Measurements from ENCODE around the gene HSPA12B.

The HSPA12B gene

DNA sequence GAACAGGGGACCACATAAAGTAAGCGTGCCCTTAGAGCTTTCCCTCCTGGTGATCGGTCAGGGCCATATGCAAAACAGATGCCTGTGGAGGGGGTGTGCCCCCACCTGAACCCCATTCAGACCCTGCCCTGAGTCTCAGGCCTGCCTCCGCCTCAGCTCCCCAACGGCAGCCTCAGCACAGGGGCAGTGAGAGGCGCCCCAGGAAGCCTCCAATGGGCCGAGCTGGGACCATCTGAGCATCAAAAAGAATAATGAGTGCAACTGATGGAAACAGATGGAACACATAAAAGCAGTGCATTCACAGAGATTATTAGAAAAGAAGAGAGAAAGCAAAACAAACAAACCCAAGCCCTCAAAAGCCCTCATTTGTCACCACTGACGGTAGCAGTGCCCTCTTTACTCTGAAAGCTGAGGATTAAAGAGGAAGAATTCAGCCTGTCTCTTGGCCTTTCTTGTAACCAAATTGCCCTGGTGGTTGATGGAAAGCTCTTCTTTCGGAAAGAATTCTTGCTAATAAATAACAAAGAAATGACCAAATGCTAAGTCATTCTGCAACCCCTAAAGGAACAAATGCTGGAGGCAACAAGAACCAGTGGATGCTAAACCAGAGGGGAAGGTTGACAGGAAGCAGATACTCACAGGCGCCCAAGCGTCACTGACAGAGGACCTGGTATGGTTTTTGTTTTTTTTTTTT lies 28.3 kb downstream of the HSPA12B start:
- Histone ChIP-seq H3K4me3 (ENCODE audit: low read length) (no peak overlapping the region), H3K9me3 (ENCODE audit: insufficient read depth, low read depth, low read length) (no peaks in the 10 kb centered on the region), H3K27ac (ENCODE audit: low read depth, low read length) (no peak overlapping the region), H3K27me3 (ENCODE audit: insufficient read depth, low read length) (no peaks in the 10 kb centered on the region), H3K9ac (ENCODE audit: low read depth, low read length) (no peak overlapping the region; the same call in 1 of the 2 replicates), H3K4me1 (ENCODE audit: insufficient read depth, low read length) (no peaks in the 10 kb centered on the region), H3K36me3 (ENCODE audit: insufficient read depth, low read length) (peaks cover 31% of the 10 kb centered on the region)
- WGBS = 83% methylated on average over 10 of the region's 10 CpGs

- Histone ChIP-seq H3K27ac (ENCODE audit: low read depth, low read length) (no peak overlapping the region), H3K27me3 (ENCODE audit: insufficient read depth, low read length) (no peaks in the 10 kb centered on the region), H3K4me1 (ENCODE audit: insufficient read depth, low read length) (peaks cover 6% of the 10 kb centered on the region), H3K4me3 (ENCODE audit: low read length) (no peak overlapping the region), H3K9me3 (ENCODE audit: insufficient read depth, low read depth, low read length) (no peaks in the 10 kb centered on the region), H3K9ac (ENCODE audit: low read depth, low read length) (no peak overlapping the region), H3K36me3 (ENCODE audit: insufficient read depth, low read length) (0 out of 2 replicates have a peak, but pooled peaks cover 9% of the 10 kb centered on the region)
- WGBS = 92% methylated on average over 8 of the region's 8 CpGs
Observed at GRCh38 chr20:3763671-3764601, 31.5 kb downstream of the HSPA12B start.

DNA sequence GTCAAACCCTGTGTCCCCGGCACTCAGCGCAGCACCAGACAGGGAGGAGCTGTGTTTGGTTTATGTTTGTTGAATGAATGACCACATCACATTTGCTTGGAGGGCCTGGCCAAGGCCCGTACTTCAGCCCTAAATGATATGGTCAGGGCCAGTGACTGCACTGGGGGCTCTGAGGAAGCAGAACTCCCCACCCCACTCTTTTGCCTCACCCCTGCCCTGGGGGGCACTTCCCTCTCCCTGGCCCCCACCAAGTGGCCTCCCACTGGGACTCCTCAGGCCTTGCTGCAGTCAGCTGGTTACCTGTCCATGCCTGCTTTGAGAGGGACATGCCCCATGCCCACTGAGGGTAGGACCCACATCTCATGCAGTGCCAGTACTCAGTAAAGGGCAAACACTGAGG lies 32.2 kb downstream of the HSPA12B start:
- H3K4me1 ChIP-seq (ENCODE audit: insufficient read depth, low read length) = peaks cover 9% of the 10 kb centered on the region
- H3K27ac ChIP-seq (ENCODE audit: low read depth, low read length) = no peak overlapping the region
- no peak overlapping the region for H3K4me3 ChIP-seq (ENCODE audit: low read length)
- H3K27me3 ChIP-seq (ENCODE audit: insufficient read depth, low read length) = no peaks in the 10 kb centered on the region
- no peaks in the 10 kb centered on the region for H3K9me3 ChIP-seq (ENCODE audit: insufficient read depth, low read depth, low read length)
- H3K36me3 ChIP-seq (ENCODE audit: insufficient read depth, low read length) = 0 out of 2 replicates have a peak, but pooled peaks cover 9% of the 10 kb centered on the region
- no peak overlapping the region for H3K9ac ChIP-seq (ENCODE audit: low read depth, low read length)
- 94% methylated on average over 3 of the region's 3 CpGs for WGBS

- H3K9me3 ChIP-seq (ENCODE audit: insufficient read depth, low read depth, low read length) = no peaks in the 10 kb centered on the region
- H3K9ac ChIP-seq (ENCODE audit: low read depth, low read length) = no peak overlapping the region
- 0 out of 2 replicates have a peak, but pooled peaks cover 9% of the 10 kb centered on the region for H3K36me3 ChIP-seq (ENCODE audit: insufficient read depth, low read length)
- H3K4me1 ChIP-seq (ENCODE audit: insufficient read depth, low read length) = peaks cover 9% of the 10 kb centered on the region
- no peak overlapping the region for H3K27ac ChIP-seq (ENCODE audit: low read depth, low read length)
- no peak overlapping the region for H3K4me3 ChIP-seq (ENCODE audit: low read length)
- H3K27me3 ChIP-seq (ENCODE audit: insufficient read depth, low read length) = no peaks in the 10 kb centered on the region
- 82% methylated on average over 3 of the region's 3 CpGs for WGBS
Observed at GRCh38 chr20:3765171-3765882, 32.8 kb downstream of the HSPA12B start.

- peak overlapping the region; percentile 66 for H3K9ac ChIP-seq (ENCODE audit: low read depth, low read length)
Observed at GRCh38 chr20:3766422-3767109, 34.1 kb downstream of the HSPA12B start.

GRCh38 chr20:3767110-3767426 lies 34.6 kb downstream of the HSPA12B start:
- WGBS = 1% methylated on average over 20 of the region's 21 CpGs
- H3K27me3 ChIP-seq (ENCODE audit: insufficient read depth, low read length) = no peaks in the 10 kb centered on the region

More at GRCh38 chr20:3766422-3767109, 34.1 kb downstream of the HSPA12B start:
- H3K27me3 ChIP-seq (ENCODE audit: insufficient read depth, low read length) = no peaks in the 10 kb centered on the region
- peak overlapping the region; percentile 89 for H3K4me3 ChIP-seq (ENCODE audit: low read length)
- peaks cover 9% of the 10 kb centered on the region for H3K4me1 ChIP-seq (ENCODE audit: insufficient read depth, low read length)
- no peaks in the 10 kb centered on the region for H3K9me3 ChIP-seq (ENCODE audit: insufficient read depth, low read depth, low read length)
- WGBS = 36% methylated on average over 8 of the region's 9 CpGs
- no peak overlapping the region for H3K27ac ChIP-seq (ENCODE audit: low read depth, low read length)
- 0 out of 2 replicates have a peak, but pooled peaks cover 7% of the 10 kb centered on the region for H3K36me3 ChIP-seq (ENCODE audit: insufficient read depth, low read length)

DNA sequence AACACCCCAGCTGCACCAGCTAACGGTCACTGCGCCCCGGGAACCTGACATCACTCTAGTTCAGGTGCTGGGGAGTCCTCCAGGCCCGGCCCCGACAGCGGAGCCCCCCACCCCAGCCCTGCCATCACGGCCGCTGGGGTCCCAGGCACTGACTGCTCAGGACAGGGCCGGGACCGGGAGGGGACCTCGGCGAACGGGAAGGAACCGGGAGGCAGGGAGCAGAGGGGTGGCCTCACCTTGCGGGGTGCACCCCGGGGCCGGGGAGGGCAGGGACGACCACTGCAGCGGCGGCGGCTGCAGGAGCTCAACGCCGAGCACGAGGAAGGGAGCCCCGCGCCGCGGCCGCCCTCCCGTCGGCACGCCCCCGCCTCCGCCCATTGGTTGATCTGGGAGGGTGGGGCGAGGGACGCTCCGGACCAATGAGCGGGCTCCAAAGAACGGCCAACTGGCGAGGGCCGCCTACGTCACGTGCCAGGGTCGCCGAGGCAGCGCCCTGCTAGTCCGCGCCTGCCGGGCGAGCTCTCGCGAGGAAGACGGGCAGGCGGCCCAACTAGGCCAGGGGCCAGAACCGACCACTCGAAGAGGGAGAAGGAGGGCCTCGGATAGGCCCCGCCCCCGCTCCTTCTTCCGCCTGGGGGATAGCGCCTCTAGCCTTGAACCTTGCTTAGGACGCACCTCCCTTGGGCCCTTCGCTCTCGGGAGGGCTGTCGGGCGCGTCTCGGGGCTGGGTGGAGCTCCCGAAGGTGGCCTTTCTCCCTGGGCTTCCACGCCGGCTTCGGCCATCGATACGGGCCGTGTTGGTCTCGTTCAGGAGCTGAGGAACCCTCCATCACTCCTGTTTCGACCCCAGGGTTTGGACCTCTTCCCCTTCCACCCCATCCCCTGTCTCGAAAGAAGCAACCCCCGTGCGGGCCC lies 35.2 kb downstream of the HSPA12B start, which contains the start of gene ADISSP:
Gene ADISSP, minus strand, starts transcription at position 327 of the 915 bp plus-strand sequence. CDS start 7,653 bp downstream, outside the sequence.
- H3K9ac ChIP-seq (ENCODE audit: low read depth, low read length) = peak within 1 kb of the TSS; percentile 83
- 0 out of 2 replicates have a peak, but pooled peaks cover 4% of the 10 kb centered on the region for H3K36me3 ChIP-seq (ENCODE audit: insufficient read depth, low read length)
- H3K9me3 ChIP-seq (ENCODE audit: insufficient read depth, low read depth, low read length) = no peaks in the 10 kb centered on the region
- peak within 1 kb of the TSS; percentile 84 for H3K27ac ChIP-seq (ENCODE audit: low read depth, low read length)
- under 1% methylated on average over 80 of the region's 80 CpGs for WGBS
- peak within 1 kb of the TSS; percentile 89 for H3K4me3 ChIP-seq (ENCODE audit: low read length)
- peaks cover 9% of the 10 kb centered on the region for H3K4me1 ChIP-seq (ENCODE audit: insufficient read depth, low read length)
- no peaks in the 10 kb centered on the region for H3K27me3 ChIP-seq (ENCODE audit: insufficient read depth, low read length)

More at GRCh38 chr20:3767110-3767426, 34.6 kb downstream of the HSPA12B start:
- H3K4me3 ChIP-seq (ENCODE audit: low read length) = peak overlapping the region; percentile 89
- H3K9ac ChIP-seq (ENCODE audit: low read depth, low read length) = peak overlapping the region; percentile 66
- no peaks in the 10 kb centered on the region for H3K9me3 ChIP-seq (ENCODE audit: insufficient read depth, low read depth, low read length)
- 0 out of 2 replicates have a peak, but pooled peaks cover 4% of the 10 kb centered on the region for H3K36me3 ChIP-seq (ENCODE audit: insufficient read depth, low read length)
- H3K27ac ChIP-seq (ENCODE audit: low read depth, low read length) = no peak overlapping the region
- peaks cover 9% of the 10 kb centered on the region for H3K4me1 ChIP-seq (ENCODE audit: insufficient read depth, low read length)

DNA sequence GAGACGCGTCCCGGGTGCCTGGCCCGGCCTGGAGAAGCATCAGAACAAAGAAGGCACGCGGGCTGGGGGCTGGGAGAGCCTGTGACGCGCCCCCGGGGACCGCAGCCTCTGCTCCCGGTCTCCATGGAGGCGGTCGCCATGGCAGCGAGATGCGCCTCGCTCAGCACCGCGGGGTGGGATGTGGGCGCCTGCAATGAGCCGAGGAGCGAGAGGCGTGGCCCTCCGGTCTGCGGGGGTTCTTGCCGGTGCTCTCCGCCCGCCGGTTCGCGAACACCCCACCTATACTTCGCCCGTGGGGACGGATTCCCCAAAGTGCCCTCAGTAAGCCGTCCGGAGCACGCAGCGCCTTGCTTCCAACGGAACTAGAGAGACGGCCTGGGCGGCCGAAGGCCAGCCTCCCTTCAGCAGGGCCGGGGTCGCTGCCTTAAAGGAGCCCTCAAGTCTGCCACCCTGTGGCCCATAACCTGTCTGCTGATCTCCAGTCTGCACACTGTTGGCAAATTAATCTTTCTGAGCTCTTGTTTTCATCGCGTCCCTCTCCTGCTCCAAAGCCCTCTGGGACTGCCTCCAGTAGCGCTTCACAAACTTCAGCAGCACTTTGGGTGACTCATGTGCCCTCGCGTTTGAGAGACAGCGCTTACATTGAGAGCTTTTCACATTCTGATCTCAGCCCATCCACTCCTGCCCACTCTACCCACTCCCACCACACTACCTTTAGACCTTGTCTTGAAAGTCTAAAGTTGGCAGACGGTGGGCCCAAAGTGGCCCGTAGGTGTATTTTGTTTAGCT lies 36.1 kb downstream of the HSPA12B start:
- H3K4me3 ChIP-seq (ENCODE audit: low read length) = peak overlapping the region; percentile 89
- WGBS = under 1% methylated on average over 51 of the region's 51 CpGs
- peaks cover 9% of the 10 kb centered on the region for H3K4me1 ChIP-seq (ENCODE audit: insufficient read depth, low read length)
- 0 out of 2 replicates have a peak, but pooled peaks cover 4% of the 10 kb centered on the region for H3K36me3 ChIP-seq (ENCODE audit: insufficient read depth, low read length)
- H3K9ac ChIP-seq (ENCODE audit: low read depth, low read length) = peak overlapping the region; percentile 83
- no peaks in the 10 kb centered on the region for H3K27me3 ChIP-seq (ENCODE audit: insufficient read depth, low read length)
- H3K9me3 ChIP-seq (ENCODE audit: insufficient read depth, low read depth, low read length) = no peaks in the 10 kb centered on the region
- H3K27ac ChIP-seq (ENCODE audit: low read depth, low read length) = peak overlapping the region; percentile 84

- Histone ChIP-seq H3K9ac (ENCODE audit: low read depth, low read length) (no peak overlapping the region), H3K36me3 (ENCODE audit: insufficient read depth, low read length) (no peaks in the 10 kb centered on the region)
- WGBS = 83% methylated on average over 7 of the region's 7 CpGs
Observed at GRCh38 chr20:3771552-3772058, 39.1 kb downstream of the HSPA12B start.

More at GRCh38 chr20:3771552-3772058, 39.1 kb downstream of the HSPA12B start:
- H3K27ac ChIP-seq (ENCODE audit: low read depth, low read length) = no peak overlapping the region
- peaks cover 14% of the 10 kb centered on the region for H3K27me3 ChIP-seq (ENCODE audit: insufficient read depth, low read length)
- H3K4me3 ChIP-seq (ENCODE audit: low read length) = no peak overlapping the region
- no peaks in the 10 kb centered on the region for H3K9me3 ChIP-seq (ENCODE audit: insufficient read depth, low read depth, low read length)
- peaks cover 7% of the 10 kb centered on the region for H3K4me1 ChIP-seq (ENCODE audit: insufficient read depth, low read length)

Measured in HUES64 (cell line).